GM19240 (cell line): ENCODE results near the gene LBX2.

Experiments used
- DNase-seq: peaks from one replicate; pipeline ENCODE4 v3.0.0; 2011; ENCODE audit warnings: low spot score; ENCODE audit not compliant: insufficient read length

LBX2 gene

DNA sequence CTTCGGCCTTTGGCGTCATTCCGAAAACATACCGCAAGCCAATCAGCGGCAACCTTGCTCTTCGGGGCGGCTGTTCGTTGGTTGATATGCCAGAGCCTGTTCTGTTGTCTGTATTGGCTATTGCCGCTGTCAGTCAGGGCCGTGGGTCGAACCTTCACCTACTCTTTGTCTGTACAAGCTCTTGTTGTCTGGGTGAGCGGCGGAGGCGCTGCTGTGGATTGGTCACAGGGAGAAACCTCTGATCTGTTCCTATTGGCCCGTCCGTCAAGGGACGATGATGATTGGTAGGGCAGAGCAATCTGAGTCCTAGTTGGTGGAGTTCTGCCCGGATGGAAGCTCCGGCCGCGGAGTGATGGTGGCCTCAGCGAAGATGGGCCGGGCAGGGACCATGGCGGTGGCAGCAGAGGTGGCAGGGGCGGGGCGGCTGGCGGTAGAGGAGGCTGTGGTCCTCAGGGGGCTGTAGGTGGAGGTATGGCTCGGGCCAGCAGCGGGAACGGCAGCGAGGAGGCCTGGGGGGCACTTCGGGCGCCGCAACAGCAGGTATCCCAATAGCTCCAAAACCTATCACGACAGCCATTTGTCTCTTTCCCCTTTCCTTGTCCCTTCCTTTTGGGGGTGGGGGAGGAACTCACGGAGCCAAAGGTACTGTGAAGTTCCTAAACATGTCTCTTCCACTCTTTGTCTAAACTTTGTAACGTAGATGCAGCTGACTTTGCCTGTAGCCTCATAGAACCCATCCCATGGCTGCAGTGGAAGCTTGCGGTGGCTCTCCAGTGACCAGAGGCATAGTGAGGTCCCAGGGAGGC is 41.1 kb downstream of the LBX2 start, which contains the start of gene WBP1:
WBP1 (plus strand) TSS at position 307 of the 806 bp plus-strand sequence; CDS start at position 472, 165 bp downstream.
- peak; percentile 80 for DNase-seq

DNA sequence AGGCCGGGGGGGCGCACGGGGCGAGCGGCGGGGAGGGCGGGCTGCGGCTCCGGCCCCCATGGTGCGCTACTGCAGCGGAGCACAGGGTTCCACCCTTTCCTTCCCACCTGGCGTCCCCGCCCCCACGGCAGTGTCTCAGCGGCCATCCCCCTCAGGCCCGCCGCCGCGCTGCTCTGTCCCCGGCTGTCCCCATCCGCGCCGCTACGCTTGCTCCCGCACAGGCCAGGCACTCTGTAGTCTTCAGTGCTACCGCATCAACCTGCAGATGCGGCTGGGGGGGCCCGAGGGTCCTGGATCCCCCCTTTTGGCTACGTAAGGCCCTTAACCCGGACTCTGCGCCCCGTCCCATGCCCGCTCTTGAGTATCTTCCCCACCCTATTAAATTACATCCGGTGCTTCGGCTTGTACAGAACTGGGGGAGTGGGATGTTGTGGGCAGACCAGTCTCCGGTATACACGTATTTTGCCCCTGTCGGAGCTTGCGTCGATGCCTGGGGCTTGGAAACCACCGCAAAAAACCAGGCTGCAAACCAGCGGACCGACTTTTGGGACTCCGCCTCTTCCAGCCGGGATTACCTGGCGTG is 41.8 kb downstream of the LBX2 start:
- no peak for DNase-seq

DNA sequence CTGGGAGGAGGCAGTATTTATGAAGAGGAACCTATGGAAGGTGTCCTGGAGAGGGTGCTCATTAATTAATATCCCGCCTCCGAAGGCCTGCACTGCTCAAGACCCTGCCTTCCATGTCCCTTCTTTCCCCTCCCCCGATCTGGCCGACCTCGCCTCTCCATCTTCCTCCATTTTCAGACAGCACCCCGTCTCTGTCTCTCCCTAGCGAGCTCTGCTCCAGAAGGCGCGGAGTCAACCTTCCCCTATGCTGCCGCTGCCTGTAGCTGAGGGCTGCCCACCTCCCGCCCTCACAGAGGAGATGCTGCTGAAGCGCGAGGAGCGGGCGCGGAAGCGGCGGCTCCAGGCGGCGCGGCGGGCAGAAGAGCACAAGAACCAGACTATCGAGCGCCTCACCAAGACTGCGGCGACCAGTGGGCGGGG is 42.3 kb downstream of the LBX2 start:
- no peak for DNase-seq

DNA sequence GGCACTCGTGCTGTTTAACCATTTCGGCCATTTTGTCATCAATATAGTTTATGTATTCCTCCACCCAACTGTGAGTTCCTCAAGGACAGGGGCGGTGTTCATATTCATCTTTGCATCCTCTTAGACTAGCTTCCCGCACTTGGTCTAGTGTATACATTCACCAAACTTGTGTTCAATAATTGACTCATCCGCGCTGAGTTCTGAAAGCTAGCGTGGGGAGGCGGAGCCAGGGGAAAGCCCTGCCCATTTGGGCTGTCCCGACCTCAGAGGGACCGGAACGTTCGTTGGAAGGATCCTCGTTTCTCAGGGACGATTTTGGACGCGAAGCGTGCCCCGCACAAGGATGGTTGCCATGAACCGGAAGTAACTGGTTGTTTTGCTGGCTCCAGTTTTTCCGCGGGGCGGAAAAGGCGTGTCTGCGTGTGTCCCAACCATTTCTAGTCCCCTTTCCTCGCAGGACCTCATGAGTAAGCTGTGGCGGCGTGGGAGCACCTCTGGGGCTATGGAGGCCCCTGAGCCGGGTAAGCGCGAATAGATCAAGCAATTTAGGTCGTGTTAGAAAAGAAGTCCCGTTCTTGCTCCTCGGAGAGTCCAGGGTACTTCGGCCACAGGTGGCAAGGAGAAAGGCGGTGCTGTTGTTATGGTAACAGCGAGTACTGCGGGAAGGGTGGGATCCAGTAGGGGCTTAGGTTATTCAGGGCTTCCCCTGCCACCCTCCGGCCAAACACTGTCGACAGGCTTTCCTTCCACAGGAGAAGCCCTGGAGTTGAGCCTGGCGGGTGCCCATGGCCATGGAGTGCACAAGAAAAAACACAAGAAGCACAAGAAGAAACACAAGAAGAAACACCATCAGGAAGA is 44.5 kb downstream of the LBX2 start, which contains the start of gene INO80B:
INO80B (plus strand) TSS at position 434 of the 858 bp plus-strand sequence; CDS start at position 464, 30 bp downstream.
- peak; percentile 65 for DNase-seq

DNA sequence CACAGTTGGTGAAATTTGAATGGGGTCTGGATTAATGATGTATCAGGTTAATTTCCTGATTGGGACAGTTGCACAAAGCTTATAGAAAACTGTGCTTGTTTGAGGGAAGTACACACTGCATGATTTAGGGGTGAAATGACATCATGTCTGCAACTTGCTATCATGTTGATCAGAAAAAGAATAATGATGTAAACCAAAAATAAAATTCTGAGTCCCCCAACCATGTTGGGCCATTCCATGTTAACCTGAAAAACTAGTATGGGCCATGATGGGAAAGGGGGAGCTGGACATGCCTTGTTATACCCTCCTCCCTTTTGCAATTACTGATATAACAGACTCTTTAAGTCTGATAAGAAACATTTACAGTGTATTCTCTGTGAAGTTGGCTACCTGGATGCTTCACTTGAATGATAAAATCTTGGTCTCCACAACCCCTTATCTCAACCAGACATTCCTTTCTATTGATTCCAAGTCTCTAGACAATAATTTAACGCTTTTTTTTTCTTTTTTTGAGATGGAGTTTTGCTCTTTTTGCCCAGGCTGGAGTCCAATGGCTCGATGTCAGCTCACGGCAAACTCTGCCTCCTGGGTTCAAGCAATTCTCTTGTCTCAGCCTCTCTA is 48.7 kb downstream of the LBX2 start:
- DNase-seq, result no peak

DNA sequence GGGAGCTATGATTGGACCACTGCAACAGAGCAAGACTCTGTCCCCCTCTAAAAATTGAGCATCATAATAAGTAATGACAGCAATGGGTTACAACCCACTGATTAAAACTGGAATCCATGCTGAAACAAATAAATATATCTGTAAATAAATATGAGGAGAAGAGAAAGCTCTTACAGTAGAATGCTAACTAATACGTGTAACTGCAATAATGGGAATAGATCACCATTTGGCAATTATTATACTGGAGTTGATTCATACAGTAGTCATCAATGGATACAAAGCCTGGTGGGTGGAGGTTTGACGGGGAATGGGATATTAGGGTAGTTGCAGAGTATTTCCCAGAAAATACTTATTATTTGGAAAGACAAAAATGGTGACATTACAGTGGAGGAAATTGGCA is 50.6 kb downstream of the LBX2 start:
- no peak for DNase-seq
